Stimulated activated CD8-positive, alpha-beta memory T cell treated with anti-CD3 and anti-CD28 coated beads, Interleukin-4, amount 100 ng/mL, for 48 hours (primary cell): ENCODE data around the gene MFAP3.

Source experiments
- DNase-seq: peaks from one replicate; pipeline ENCODE4 v3.0.0-alpha.2; 2020

MFAP3 gene

DNA sequence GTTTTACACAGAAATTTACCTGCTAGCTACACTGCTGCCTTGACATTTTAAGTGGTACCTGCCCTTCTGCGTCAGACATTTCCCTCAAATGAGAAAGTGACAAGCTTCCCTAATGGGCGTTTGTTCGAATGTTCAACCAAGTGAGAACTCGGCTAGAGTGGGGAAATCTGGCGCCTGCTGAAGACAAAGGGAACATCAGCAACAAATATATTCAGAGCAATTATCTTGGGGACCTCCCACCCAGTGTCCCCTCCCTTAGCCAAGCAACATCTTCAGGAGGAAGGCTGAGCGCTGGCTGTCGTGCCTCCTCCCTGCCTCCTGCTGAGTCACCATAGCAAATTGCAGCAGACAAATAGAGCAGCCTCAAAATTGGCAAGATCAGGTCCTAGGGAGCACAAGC is 57.1 kb downstream of the MFAP3 start:
- DNase-seq: no peak

GRCh38 chr5:154097031-154097430 is 58.3 kb downstream of the MFAP3 start:
- DNase-seq: no peak

GRCh38 chr5:154098465-154098864 is 59.7 kb downstream of the MFAP3 start:
- no peak for DNase-seq

- no peak for DNase-seq
Measured at GRCh38 chr5:154101184-154101583, 62.4 kb downstream of the MFAP3 start.

DNA sequence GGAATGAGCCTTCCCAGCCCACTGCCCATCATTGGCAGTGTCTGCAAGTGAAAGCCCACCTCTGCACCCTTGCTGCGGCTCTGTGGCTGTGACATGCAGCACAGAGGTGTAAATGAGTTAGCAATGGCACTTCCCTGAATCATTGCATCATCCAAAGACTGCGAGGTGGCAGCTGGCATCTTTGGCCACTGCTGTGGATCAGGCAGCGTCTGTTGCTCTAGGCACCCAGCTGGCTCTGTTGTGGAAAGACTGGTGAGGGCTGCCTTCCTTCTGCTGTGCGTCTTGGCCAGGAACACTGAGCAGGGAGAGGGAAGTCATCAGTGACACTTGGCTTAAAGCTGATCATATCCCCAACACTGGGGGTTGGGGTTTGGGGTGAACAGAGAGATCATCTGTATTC is 64.5 kb downstream of the MFAP3 start:
- DNase-seq: no peak
